ENCODE data around the gene NRG3.

NRG3 gene

DNA sequence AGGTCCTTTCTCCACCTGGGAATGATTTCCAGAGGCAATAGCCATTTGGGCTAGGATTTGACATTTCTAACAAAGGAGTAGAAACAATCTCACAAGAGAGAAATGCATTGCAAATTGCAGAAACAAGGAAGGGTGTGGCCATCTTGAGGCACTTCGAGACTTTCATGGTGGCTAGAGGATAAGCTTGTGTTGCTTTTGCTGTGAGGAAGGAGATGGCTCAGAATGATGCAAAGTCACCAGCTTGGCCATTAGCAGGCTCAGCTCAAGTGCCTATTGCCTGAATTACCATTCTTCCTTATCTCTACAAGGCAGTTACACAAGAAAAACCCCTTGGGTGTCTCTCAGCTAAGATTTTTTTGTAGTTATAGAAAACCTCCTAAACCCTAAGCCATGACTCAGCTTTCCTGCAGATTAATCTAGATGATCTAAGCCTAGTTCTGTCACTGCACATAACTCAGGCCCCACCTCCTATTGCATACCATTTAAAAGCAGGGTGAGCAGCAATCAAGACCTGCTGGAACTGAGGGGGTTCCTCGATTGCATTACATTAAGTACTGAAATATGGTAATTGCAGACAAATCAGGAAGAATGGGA lies 683.1 kb downstream of the NRG3 start:
- TF ChIP-seq POLR2A (IDR thresholded peaks at IDR 0.05; ENCODE audit: low read depth, low read length) = no peak
- no peak for DNase-seq (ENCODE audit: insufficient read length, low spot score)
- no peak for FAIRE-seq

DNA sequence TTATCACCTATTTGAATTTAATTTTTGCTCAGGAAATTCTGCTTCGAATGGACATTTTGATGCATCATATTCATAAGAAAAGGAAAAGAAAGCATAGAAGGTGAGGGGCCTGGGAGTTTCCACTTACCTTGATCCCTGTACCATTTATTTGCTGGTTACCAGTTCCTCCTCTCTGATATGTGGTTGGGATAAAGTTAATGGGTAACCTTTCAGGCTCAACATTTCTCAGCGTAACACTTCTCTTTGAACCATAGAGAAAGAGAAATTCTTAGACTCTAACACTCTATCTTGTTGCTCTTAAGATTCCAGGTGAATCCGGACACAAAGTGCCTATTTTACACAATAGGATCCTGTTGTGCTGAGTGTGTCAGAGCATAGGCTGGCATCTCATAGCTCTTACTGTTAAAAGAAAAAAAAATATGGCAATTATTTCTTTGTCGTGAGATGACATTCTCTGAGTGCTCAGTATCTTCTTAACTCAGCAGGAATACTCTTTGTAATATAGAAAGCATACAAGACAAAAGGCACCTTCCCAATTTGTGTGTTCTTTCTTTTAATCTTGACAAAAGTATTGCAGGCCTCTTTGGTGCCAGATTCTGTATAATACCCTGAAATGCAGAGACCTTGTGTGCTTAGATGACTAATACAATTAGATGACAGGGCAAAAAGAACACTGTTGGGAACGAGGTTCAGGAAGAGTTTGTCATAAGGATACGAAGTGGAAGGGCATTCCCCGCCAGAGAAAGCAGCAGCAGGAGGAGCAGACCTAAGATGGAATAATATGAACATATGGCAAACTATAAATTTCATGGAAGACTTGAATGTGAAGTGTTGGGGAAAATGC lies 689.6 kb downstream of the NRG3 start:
- FAIRE-seq (no peak), DNase-seq (ENCODE audit: insufficient read length, low spot score) (no peak)
- no peak for TF ChIP-seq POLR2A (IDR thresholded peaks at IDR 0.05; ENCODE audit: low read depth, low read length)

DNA sequence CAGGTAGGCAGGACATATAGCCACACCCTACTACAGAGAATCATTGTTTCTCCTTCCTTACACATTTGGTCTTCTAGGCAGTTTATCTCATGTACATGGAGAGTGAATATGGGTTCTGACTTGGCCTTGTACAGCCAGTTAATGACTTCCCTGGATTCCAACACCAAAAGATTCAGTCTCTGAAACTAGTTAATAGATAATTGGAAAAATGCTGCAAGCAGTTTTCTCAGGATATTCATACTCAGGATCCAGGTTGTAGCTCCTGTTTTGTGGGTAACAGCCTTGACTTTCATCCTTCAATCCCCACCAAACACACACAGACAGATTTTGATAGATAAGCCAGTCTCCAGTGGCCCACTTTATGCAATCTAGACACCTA lies 690.2 kb downstream of the NRG3 start:
- no peak for TF ChIP-seq POLR2A (IDR thresholded peaks at IDR 0.05; ENCODE audit: low read depth, low read length)
- no peak for FAIRE-seq
- DNase-seq (ENCODE audit: insufficient read length, low spot score) = no peak

DNA sequence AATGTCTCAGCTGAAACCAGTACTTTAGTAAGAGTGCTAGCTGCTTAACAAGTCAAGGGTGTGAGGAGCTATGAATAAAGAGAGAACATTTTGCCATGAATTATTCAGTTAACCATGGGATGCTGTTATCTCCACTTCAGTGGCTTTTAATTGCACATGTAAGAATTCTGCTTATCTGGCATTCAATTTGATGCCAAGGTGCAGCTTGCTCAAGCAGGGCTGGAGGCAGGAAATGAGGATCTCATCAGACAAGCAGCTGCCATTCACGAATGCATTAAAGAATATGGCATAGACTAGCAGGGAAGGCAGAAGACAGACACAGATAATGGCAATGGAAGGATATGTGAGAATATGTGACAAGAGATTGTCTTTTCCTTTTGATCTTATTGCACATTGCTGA lies 697.8 kb downstream of the NRG3 start:
- no peak for FAIRE-seq
- no peak for DNase-seq (ENCODE audit: insufficient read length, low spot score)
- no peak for TF ChIP-seq POLR2A (IDR thresholded peaks at IDR 0.05; ENCODE audit: low read depth, low read length)

DNA sequence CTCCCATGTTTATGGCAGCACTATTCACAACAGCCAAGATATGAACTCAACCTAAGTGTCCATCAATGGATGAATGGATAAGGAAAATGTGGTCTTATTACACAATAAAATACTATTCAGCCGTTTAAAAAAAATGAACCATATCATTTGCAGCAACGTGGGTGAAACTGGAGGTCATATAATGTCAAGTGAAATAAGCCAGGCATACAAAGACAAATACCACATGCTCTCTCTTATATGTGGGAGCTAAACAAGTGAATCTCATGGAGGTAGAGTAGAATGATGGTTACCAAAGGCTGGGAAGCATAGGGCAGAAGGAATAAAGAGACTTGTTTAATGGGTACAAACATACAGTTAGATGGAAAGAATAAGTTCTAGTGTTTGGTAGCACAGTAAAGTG lies 699.1 kb downstream of the NRG3 start:
- FAIRE-seq = no peak
- no peak for TF ChIP-seq POLR2A (IDR thresholded peaks at IDR 0.05; ENCODE audit: low read depth, low read length)
- no peak for DNase-seq (ENCODE audit: insufficient read length, low spot score)

DNA sequence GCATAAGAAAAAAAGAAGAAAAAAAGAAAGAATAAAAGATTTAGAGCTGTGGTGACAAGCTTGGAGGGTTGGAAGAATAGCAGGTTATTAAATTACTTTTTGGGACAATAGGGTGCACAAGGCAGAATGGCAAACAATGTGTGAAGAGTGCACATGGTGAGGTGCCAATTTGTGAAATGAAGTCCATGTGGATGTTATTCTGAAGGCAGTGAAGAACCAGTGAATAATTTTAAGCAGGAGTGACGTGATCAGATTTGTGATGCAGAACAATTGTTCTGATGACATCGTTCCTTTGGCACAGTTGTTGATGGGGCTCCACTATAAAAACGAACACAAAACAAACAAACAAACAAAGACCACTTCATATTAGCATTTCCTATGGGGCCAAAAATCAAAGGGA lies 700.3 kb downstream of the NRG3 start:
- no peak for TF ChIP-seq POLR2A (IDR thresholded peaks at IDR 0.05; ENCODE audit: low read depth, low read length)
- FAIRE-seq (no peak), DNase-seq (ENCODE audit: insufficient read length, low spot score) (no peak)

DNA sequence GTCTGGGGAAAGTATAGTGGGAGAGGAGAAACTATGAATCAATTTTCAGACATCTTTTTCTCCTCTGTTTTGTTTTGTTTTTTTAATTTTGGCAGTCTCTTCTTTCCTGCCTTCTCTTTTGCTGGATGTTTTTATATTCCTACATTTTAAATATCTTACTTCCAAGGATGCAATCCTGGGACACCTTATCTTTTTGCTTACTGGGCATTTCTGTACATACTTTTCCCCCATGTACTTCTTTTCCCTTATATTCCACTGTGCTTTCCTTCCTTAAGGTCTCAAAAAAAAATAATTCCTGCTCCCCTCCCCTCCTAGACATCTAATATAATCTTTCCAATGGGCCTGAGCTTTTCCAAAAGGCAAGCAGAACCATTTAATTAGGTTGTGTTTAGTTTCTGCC lies 701.1 kb downstream of the NRG3 start:
- no peak for TF ChIP-seq POLR2A (IDR thresholded peaks at IDR 0.05; ENCODE audit: low read depth, low read length)
- no peak for FAIRE-seq

DNA sequence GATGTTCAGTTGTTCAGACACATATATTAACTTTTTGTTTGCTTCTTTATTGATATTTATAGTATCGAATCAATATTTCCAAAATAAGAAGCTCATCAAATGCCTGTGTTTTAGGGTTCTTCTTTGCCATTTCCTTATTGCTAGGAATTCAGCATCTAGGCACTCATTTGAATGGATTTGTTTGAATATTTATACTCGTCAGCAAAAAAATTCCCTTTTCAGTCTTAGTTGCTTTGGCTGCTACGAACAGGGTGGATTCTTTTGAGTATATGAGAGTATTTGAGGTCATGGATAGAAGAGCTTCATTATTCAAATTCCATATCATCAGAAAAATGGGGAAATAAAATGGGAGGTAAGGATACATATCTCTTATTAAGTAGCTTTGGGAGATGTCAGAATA lies 706.9 kb downstream of the NRG3 start:
- FAIRE-seq (no peak), DNase-seq (ENCODE audit: insufficient read length, low spot score) (no peak)
- no peak for TF ChIP-seq POLR2A (IDR thresholded peaks at IDR 0.05; ENCODE audit: low read depth, low read length)

More for the DNA sequence above, 701.1 kb downstream of the NRG3 start:
- DNase-seq (ENCODE audit: insufficient read length, low spot score) = no peak

DNA sequence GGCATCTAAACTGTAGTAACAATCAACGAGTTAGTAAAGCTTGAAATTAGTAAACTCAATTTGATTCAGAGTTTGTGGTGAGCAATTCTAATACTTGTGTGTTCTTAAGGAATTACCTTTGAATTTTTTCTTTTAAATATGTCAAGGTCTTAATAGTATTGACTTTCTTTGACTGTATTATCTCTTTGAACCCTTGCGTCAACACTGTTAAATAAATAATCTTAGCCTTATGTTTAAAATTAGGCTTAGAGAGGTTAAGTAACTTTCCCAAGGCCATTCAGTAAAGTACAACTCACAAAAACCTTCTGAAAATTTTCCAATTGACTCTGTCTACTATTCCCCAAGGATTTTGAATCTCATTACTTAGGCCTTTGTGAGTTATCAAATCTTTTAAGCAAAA lies 716.4 kb downstream of the NRG3 start:
- FAIRE-seq (no peak), DNase-seq (ENCODE audit: insufficient read length, low spot score) (no peak)
- TF ChIP-seq POLR2A (IDR thresholded peaks at IDR 0.05; ENCODE audit: low read depth, low read length) = no peak

DNA sequence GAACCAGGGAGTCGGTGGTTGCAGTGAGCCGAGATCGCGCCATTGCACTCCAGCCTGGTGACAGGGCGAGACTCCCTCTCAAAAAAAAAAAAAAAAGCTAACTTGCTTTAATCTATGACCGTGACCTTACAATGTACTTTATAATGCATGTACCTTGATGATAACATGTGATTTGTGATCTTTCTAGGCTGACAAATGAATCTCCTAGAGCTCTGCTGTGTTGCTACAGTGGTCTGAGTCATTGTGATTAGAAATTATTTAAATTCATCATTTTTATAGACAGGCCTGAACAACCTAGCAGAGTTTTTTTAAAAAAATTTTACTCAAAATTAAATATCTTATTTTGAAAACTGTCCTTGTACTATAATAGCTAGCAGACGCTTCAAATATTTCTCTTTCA lies 722.8 kb downstream of the NRG3 start:
- no peak for FAIRE-seq
- no peak for DNase-seq (ENCODE audit: insufficient read length, low spot score)
- TF ChIP-seq POLR2A (IDR thresholded peaks at IDR 0.05; ENCODE audit: low read depth, low read length) = no peak

DNA sequence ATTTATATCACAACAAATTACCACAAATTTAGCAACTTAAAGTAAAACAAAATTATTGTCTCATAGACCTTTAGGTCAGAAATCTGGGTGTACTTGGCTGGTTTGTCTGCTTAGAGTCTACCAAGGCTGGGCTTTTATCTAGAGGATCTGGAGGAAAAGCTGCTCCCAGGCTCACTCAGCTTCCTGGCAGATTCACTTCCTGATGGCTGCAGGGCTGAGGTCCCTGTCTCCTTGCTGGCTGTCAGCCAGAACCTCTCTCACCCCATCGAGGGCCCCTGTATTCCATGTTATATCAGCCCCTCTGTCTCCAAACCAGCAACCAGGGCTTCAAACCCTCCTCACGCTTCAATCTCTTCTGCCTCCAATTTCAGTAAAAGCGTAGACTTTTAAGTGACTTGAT lies 734.9 kb downstream of the NRG3 start:
- FAIRE-seq (no peak), DNase-seq (ENCODE audit: insufficient read length, low spot score) (no peak)
- TF ChIP-seq POLR2A (IDR thresholded peaks at IDR 0.05; ENCODE audit: low read depth, low read length) = no peak

DNA sequence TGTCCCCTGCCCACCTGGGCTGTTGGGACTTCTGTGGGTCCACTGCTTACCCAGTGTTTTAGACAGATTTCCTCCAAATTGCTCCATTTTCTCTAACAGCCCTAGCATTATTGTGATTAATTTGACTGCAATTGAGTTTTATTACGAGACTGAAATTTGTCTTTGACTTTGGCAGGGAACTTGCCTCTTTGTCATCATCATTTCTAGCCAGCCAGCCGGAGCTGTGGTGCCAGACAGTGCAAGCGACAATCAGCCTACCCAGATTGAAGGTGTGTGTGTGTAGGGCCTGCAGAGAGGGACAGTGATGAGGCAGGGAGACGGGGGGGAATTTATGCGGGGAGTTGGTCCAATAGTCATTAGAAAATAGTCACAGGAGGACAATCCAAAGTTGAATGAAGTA lies 743.0 kb downstream of the NRG3 start:
- no peak for DNase-seq (ENCODE audit: insufficient read length, low spot score)
- TF ChIP-seq POLR2A (IDR thresholded peaks at IDR 0.05; ENCODE audit: low read depth, low read length) = no peak

DNA sequence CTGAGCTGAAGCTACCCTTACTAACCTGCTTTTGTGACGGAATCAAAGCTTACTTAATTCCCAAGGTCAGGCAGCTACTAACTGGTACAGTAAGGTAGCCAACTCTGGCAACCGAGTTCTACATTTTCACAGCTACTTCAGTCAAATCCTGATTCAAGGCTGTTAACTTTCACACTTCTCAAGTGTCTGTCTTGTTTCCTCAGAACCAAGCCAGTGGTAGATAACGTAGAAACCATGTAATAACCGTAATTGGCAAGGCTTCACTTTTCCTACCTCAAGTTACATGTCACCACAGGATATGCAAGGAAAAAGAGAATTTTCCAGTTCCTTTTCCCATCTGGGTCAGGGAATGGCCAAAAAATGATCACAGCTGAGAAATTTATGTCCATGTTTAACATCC lies 746.7 kb downstream of the NRG3 start:
- no peak for TF ChIP-seq POLR2A (IDR thresholded peaks at IDR 0.05; ENCODE audit: low read depth, low read length)
- no peak for FAIRE-seq
- DNase-seq (ENCODE audit: insufficient read length, low spot score) = no peak

More for the DNA sequence above, 743.0 kb downstream of the NRG3 start:
- no peak for FAIRE-seq

DNA sequence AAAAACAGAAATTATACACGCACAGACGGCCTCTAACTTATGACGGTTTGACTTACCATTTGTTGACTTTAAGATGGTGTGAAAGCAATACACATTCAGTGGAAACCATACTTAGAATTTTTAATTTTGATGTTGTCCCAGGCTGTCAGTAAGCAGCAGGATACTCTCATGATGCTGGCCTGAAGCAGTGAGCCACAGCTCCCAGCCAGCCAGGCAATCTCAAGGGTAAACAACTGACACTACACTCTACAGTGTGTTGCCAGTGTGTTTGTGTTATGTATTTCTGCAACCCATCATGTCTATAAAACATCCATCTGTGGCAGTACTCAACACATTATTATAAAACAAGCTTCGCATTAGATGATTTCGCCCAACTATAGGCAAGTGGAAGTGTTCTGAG lies 747.5 kb downstream of the NRG3 start:
- FAIRE-seq = no peak
- no peak for TF ChIP-seq POLR2A (IDR thresholded peaks at IDR 0.05; ENCODE audit: low read depth, low read length)
- DNase-seq (ENCODE audit: insufficient read length, low spot score) = no peak

DNA sequence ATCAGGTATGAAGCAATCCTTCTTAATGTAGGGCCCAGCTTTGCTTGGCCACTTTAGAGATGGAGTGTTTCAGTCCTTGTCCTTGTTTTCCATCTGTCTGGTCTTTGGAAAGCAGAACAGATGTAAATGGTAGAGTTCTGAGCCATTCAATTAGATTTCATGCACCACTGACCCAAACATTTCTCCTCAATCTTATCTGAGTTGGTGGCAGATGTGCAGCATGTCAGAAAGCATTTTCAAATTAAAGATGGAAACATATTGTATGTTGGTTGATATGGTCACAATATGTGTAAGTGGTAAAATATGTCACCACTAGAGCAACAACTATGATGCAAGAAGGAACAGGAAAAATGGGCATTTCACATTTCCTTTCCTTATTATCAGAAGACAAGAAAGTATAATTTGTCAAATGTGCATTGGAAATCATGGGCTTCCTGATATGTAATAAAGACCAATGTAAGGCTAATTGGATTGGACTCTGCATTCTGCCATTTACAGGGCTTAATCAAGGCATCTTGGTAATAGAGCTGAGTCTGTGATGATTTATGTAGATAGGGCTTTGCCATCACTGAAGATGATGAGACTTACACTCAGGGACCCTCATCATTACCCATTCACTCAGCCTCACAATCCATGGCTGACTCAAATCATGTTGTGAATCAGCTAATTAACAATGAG lies 750.7 kb downstream of the NRG3 start:
- no peak for TF ChIP-seq POLR2A (IDR thresholded peaks at IDR 0.05; ENCODE audit: low read depth, low read length)
- DNase-seq (ENCODE audit: insufficient read length, low spot score) = no peak
- no peak for FAIRE-seq
